HepG2 (cell line): ENCODE data around the gene RAB3A. TPM values are rescaled to one million over a fixed set of nuclear protein-coding genes. Genes with fewer than 3 reads are reported as not detected.

Experiments used
- CENPX ChIP-seq: sonication (generic); formaldehyde crosslinking; IDR thresholded peaks from 2 replicates; pipeline ENCODE4 v1.9.0; 2021; ENCODE audit warnings: mild to moderate bottlenecking, missing genetic modification reagents, moderate library complexity
- HNRNPH1 ChIP-seq: fragments of 200-400 bp; formaldehyde crosslinking; optimal IDR thresholded peaks from 2 replicates; pipeline ENCODE3; 2017; ENCODE audit warnings: mild to moderate bottlenecking, low read depth, low read length
- HOXA7 ChIP-seq: sonication (generic); formaldehyde crosslinking; IDR thresholded peaks from 2 replicates; pipeline ENCODE4 v1.8.1; 2022; ENCODE audit warnings: mild to moderate bottlenecking, missing genetic modification reagents, moderate library complexity
- IKZF1 ChIP-seq: fragments of 450-650 bp; IDR thresholded peaks from 2 replicates; pipeline ENCODE4 v1.7.1; 2016
- JUND ChIP-seq: sonication (generic); formaldehyde crosslinking; IDR thresholded peaks from 2 replicates; pipeline ENCODE4 v1.8.0; 2022; ENCODE audit warnings: mild to moderate bottlenecking, missing genetic modification reagents
- KMT2A ChIP-seq: sonication (generic); formaldehyde crosslinking; IDR thresholded peaks from 2 replicates; pipeline ENCODE4 v1.4.0; 2020; ENCODE audit warnings: missing genetic modification reagents
- RFX5 ChIP-seq: IDR thresholded peaks from 2 replicates; pipeline ENCODE4 v1.6.1; 2011; ENCODE audit warnings: low read depth, low read length, improper control_type of control experiment
- SPEN ChIP-seq: sonication (generic); formaldehyde crosslinking; IDR thresholded peaks from 2 replicates; pipeline ENCODE4 v1.5.1; 2020; ENCODE audit warnings: low read depth, mild to moderate bottlenecking, missing genetic modification reagents
- U2AF1 ChIP-seq: fragments of 200-400 bp; formaldehyde crosslinking; optimal IDR thresholded peaks from 2 replicates; pipeline ENCODE3; 2017; ENCODE audit warnings: mild to moderate bottlenecking, low read depth, low read length
- XRCC5 ChIP-seq: fragments of 200-400 bp; formaldehyde crosslinking; optimal IDR thresholded peaks from 2 replicates; pipeline ENCODE3; 2017; ENCODE audit warnings: mild to moderate bottlenecking, low read length
- ZNF530 ChIP-seq: sonication (generic); formaldehyde crosslinking; IDR thresholded peaks from 2 replicates; pipeline ENCODE4 v1.5.0; 2020; ENCODE audit warnings: low read depth, mild to moderate bottlenecking, missing genetic modification reagents
- ZNF883 ChIP-seq: sonication (generic); formaldehyde crosslinking; IDR thresholded peaks from 2 replicates; pipeline ENCODE4 v1.5.1; 2020; ENCODE audit warnings: mild to moderate bottlenecking, missing genetic modification reagents; ENCODE audit errors: not compliant biosample characterization
- polyA plus RNA-seq, 8 experiments: library from polyadenylated mRNA; depleted of rRNA in 3 of 8; stranded (reverse) in 7 of 8; unstranded in 1 of 8; fragments of >200 nt; fragmentation: Illumina TruSeq in 4 of 8; extraction: Trizol in 4 of 8; gene quantifications; 2 replicates each; pipeline versions ENCODE4 v1.2.1 to v1.2.3, GENCODE V29; 2011 to 2016; ENCODE audit warnings: low read depth in 4 of 8, missing spikeins in 1 of 8, mixed read lengths in 1 of 8; ENCODE audit not compliant: insufficient read depth in 1 of 8
- total RNA-seq, 5 experiments: library from RNA; depleted of rRNA; stranded (reverse); fragments of >200 nt; fragmentation: Illumina TruSeq; extraction: Trizol; gene quantifications; 2 replicates each; pipeline ENCODE4 v1.2.3, GENCODE V29; 2016; ENCODE audit warnings: low read depth in 1 of 5
- TF ChIP-seq, protein P1 (sequence below): sonication (generic); formaldehyde crosslinking; IDR thresholded peaks from 2 replicates; pipeline ENCODE4 v1.9.0; 2021; ENCODE audit warnings: mild to moderate bottlenecking, missing genetic modification reagents
- TF ChIP-seq, protein P2 (sequence below): sonication (generic); formaldehyde crosslinking; IDR thresholded peaks from 2 replicates; pipeline ENCODE4 v1.5.0; 2020; ENCODE audit warnings: missing genetic modification reagents, mild to moderate bottlenecking, borderline replicate concordance
- TF ChIP-seq, protein P3 (sequence below): sonication (generic); formaldehyde crosslinking; IDR thresholded peaks from 2 replicates; pipeline ENCODE4 v1.5.1; 2020; ENCODE audit warnings: missing genetic modification reagents, mild to moderate bottlenecking, borderline replicate concordance
- TF ChIP-seq, protein P4 (sequence below): sonication (generic); formaldehyde crosslinking; IDR thresholded peaks from 2 replicates; pipeline ENCODE4 v1.9.0; 2021; ENCODE audit warnings: missing genetic modification reagents, borderline replicate concordance

RAB3A gene
- total and polyA plus RNA-seq, 2 of the 13 experiments (the other 11 are each of a cell fraction or from before 2014, with no cell fraction given): 0.58 to 0.98 TPM

DNA sequence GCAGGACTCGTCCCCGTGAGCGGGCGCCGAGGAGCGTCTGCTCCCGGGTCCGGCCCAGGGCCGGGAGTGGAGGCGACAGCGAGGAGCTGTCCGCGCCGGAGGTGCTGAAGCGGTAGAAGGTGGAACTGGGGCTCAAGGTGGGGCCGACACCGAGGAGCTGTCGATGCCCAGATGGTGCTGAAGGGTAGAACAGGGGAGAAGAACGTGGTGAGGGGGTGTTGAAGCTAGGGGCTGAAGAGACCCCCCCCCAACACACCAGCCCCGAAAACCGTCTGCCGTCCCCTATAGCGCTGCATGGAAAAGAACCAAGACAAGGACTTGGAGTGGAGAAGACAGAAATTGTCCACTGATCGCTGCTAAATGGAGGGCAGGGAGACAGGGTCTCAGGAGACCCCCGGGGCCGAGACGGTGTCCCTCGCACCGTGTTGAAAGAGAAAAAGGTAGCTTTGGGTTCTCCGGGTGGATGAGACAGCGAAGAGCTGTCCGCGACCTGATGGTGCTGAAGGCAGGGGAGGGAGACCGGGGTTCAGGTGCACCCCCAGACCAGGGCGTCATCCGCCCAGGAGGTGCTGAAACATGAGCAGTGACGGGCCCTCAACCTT lies 29.5 kb upstream of the RAB3A start (continued):
- no peak for TF ChIP-seq CENPX (CRISPR knock-in tag)
- TF ChIP-seq, protein P1, sequence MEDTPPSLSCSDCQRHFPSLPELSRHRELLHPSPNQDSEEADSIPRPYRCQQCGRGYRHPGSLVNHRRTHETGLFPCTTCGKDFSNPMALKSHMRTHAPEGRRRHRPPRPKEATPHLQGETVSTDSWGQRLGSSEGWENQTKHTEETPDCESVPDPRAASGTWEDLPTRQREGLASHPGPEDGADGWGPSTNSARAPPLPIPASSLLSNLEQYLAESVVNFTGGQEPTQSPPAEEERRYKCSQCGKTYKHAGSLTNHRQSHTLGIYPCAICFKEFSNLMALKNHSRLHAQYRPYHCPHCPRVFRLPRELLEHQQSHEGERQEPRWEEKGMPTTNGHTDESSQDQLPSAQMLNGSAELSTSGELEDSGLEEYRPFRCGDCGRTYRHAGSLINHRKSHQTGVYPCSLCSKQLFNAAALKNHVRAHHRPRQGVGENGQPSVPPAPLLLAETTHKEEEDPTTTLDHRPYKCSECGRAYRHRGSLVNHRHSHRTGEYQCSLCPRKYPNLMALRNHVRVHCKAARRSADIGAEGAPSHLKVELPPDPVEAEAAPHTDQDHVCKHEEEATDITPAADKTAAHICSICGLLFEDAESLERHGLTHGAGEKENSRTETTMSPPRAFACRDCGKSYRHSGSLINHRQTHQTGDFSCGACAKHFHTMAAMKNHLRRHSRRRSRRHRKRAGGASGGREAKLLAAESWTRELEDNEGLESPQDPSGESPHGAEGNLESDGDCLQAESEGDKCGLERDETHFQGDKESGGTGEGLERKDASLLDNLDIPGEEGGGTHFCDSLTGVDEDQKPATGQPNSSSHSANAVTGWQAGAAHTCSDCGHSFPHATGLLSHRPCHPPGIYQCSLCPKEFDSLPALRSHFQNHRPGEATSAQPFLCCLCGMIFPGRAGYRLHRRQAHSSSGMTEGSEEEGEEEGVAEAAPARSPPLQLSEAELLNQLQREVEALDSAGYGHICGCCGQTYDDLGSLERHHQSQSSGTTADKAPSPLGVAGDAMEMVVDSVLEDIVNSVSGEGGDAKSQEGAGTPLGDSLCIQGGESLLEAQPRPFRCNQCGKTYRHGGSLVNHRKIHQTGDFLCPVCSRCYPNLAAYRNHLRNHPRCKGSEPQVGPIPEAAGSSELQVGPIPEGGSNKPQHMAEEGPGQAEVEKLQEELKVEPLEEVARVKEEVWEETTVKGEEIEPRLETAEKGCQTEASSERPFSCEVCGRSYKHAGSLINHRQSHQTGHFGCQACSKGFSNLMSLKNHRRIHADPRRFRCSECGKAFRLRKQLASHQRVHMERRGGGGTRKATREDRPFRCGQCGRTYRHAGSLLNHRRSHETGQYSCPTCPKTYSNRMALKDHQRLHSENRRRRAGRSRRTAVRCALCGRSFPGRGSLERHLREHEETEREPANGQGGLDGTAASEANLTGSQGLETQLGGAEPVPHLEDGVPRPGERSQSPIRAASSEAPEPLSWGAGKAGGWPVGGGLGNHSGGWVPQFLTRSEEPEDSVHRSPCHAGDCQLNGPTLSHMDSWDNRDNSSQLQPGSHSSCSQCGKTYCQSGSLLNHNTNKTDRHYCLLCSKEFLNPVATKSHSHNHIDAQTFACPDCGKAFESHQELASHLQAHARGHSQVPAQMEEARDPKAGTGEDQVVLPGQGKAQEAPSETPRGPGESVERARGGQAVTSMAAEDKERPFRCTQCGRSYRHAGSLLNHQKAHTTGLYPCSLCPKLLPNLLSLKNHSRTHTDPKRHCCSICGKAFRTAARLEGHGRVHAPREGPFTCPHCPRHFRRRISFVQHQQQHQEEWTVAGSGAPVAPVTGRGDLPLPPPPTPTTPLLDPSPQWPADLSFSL (CRISPR knock-in tag): 0 out of 2 replicates have a peak, but pooled peaks have one; percentile 42
- TF ChIP-seq JUND: no peak
- no peak for TF ChIP-seq U2AF1
- peak; percentile 46; the same call in 1 of the 2 replicates for TF ChIP-seq KMT2A
- TF ChIP-seq, protein P2, sequence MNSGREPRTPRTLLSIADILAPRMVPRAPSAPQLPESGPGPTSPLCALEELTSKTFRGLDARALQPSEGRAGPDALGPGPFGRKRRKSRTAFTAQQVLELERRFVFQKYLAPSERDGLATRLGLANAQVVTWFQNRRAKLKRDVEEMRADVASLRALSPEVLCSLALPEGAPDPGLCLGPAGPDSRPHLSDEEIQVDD (CRISPR knock-in tag): peak; percentile 90; the same call in 1 of the 2 replicates
- TF ChIP-seq IKZF1: no peak
- TF ChIP-seq XRCC5: peak; percentile 74
- TF ChIP-seq, protein P3, sequence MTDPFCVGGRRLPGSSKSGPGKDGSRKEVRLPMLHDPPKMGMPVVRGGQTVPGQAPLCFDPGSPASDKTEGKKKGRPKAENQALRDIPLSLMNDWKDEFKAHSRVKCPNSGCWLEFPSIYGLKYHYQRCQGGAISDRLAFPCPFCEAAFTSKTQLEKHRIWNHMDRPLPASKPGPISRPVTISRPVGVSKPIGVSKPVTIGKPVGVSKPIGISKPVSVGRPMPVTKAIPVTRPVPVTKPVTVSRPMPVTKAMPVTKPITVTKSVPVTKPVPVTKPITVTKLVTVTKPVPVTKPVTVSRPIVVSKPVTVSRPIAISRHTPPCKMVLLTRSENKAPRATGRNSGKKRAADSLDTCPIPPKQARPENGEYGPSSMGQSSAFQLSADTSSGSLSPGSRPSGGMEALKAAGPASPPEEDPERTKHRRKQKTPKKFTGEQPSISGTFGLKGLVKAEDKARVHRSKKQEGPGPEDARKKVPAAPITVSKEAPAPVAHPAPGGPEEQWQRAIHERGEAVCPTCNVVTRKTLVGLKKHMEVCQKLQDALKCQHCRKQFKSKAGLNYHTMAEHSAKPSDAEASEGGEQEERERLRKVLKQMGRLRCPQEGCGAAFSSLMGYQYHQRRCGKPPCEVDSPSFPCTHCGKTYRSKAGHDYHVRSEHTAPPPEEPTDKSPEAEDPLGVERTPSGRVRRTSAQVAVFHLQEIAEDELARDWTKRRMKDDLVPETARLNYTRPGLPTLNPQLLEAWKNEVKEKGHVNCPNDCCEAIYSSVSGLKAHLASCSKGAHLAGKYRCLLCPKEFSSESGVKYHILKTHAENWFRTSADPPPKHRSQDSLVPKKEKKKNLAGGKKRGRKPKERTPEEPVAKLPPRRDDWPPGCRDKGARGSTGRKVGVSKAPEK (CRISPR knock-in tag): no peak
- peak; percentile 81 for TF ChIP-seq ZNF883
- peak; percentile 94 for TF ChIP-seq ZNF530 (CRISPR knock-in tag)
- TF ChIP-seq, protein P4, sequence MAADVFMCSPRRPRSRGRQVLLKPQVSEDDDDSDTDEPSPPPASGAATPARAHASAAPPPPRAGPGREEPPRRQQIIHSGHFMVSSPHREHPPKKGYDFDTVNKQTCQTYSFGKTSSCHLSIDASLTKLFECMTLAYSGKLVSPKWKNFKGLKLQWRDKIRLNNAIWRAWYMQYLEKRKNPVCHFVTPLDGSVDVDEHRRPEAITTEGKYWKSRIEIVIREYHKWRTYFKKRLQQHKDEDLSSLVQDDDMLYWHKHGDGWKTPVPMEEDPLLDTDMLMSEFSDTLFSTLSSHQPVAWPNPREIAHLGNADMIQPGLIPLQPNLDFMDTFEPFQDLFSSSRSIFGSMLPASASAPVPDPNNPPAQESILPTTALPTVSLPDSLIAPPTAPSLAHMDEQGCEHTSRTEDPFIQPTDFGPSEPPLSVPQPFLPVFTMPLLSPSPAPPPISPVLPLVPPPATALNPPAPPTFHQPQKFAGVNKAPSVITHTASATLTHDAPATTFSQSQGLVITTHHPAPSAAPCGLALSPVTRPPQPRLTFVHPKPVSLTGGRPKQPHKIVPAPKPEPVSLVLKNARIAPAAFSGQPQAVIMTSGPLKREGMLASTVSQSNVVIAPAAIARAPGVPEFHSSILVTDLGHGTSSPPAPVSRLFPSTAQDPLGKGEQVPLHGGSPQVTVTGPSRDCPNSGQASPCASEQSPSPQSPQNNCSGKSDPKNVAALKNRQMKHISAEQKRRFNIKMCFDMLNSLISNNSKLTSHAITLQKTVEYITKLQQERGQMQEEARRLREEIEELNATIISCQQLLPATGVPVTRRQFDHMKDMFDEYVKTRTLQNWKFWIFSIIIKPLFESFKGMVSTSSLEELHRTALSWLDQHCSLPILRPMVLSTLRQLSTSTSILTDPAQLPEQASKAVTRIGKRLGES (CRISPR knock-in tag): peak; percentile 91
- TF ChIP-seq HOXA7 (CRISPR knock-in tag): no peak
- TF ChIP-seq SPEN (CRISPR knock-in tag): peak; percentile 28; the same call in 1 of the 2 replicates
- TF ChIP-seq RFX5: no peak
- no peak for TF ChIP-seq HNRNPH1
